Right lobe of liver (tissue), 6 donors: ENCODE results near the gene WDFY4. TPM values are rescaled to one million over a fixed set of nuclear protein-coding genes. Genes with fewer than 3 reads are reported as not detected.

Experiments used
- ATAC-seq, 4 donors: fragments of 200-7000 bp; cut with Tn5 transposase; one replicate each; pipeline ENCODE4 v1.9.1; 2020; ENCODE audit warnings: mild to moderate bottlenecking in 4 of 4, moderate library complexity in 4 of 4
- DNase-seq, 3 donors: peaks; one replicate each; pipeline ENCODE4 v3.0.0-alpha.2; 2020
- H3K27ac ChIP-seq, 3 donors: fragments of 200-600 bp; one replicate each; pipeline ENCODE4 v1.8.0; 2022
- H3K27me3 ChIP-seq, 2 donors: fragments of 200-600 bp; one replicate each; pipeline ENCODE4 v1.8.0; 2022
- H3K36me3 ChIP-seq, 4 donors: fragments of 200-600 bp; sonication (generic) in 1 of 4; one replicate each; pipeline versions ENCODE4 v1.5.1 to v1.8.0; 2017 to 2022; ENCODE audit warnings: control low read depth in 1 of 4
- H3K4me1 ChIP-seq, 4 donors: fragments of 200-600 bp; sonication (generic) in 1 of 4; one replicate each; pipeline versions ENCODE4 v1.5.1 to v1.8.0; 2017 to 2022; ENCODE audit warnings: control low read depth in 1 of 4
- H3K4me3 ChIP-seq, 3 donors: fragments of 200-600 bp; one replicate each; pipeline ENCODE4 v1.8.0; 2022
- H3K9me3 ChIP-seq, 4 donors: fragments of 200-600 bp; sonication (generic) in 1 of 4; one replicate each; pipeline versions ENCODE4 v1.5.1 to v1.8.0; 2017 to 2022; ENCODE audit warnings: control low read depth in 1 of 4
- POLR2A ChIP-seq: fragments of 450-650 bp; IDR thresholded peaks from one replicate; pipeline ENCODE4 v1.6.1; 2017; ENCODE audit warnings: antibody characterized with exemption, mild to moderate bottlenecking
- WGBS: methylation state at CpG from one replicate; pipeline ENCODE4 v1.1.6; 2018; ENCODE audit warnings: low coverage, low lambda C conversion rate; ENCODE audit not compliant: insufficient coverage; ENCODE audit errors: missing lambda C conversion rate; 5-methylcytosine and 5-hydroxymethylcytosine counted together
- intact Hi-C, 2 donors: fragments of 100-400 bp; cut with DNase I; formaldehyde crosslinking; loops; one replicate each; pipeline versions ENCODE4 v1.11.2 to v1.14.1; 2022
- total RNA-seq, 6 experiments: library from RNA; depleted of rRNA in 2 of 6; stranded (reverse); fragments of >200 nt in 2 of 6; fragmentation: NEBNext Ultra II Directional in 3 of 6; extraction: Animal tissue kit (Norgen Biotek cat#: 25700) in 3 of 6; gene quantifications; one replicate each; pipeline versions ENCODE4 v1.1.0 to v1.2.4, GENCODE V29; 2016 to 2023
- TF ChIP-seq, protein P1 (sequence below), 4 donors: fragments of 200-600 bp in 3 of 4; fragments of 450-650 bp in 1 of 4; IDR thresholded peaks; one replicate each; pipeline versions ENCODE4 v1.5.1 to v1.8.0; 2016 to 2022; ENCODE audit warnings: antibody characterized with exemption in 4 of 4, mild to moderate bottlenecking in 2 of 4
- donor health status: DM: no; HTN: yes; CAD: no.
- donor health status: DM: no; HTN: no; CAD: no.
- donor health status: DM: no; HTN: no; CAD: no.
- donor health status: DM: no; HTN: yes; CAD: no.
- donor health status: DM: no; HTN: yes; CAD: no.

The WDFY4 gene
- total RNA-seq, 6 experiments from 2014 or later = 1.4 to 4.1 (median 1.9) TPM

DNA sequence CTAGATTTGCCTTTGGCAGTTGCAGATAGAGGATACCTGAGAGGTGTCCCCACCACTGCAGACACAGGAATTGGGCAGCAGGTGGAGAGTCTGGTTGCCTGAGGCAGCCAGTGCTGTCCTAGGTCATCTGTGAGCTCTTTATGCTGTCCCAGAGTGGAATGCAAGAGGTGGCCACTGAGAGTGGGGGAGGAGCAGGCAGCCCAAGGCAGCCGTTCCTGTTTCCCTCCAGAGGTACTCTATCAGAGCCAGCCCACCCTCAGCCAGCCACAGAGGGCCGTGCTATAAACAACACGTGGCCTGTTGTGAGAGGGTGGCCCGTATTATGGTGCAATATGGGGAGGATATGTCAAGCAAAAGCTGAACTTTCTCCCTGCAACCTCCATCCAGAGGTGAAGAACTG is 246.5 kb downstream of the WDFY4 start:
- 35% methylated on average over 4 of the region's 4 CpGs for WGBS
- no peak for TF ChIP-seq POLR2A
- TF ChIP-seq, protein P1, sequence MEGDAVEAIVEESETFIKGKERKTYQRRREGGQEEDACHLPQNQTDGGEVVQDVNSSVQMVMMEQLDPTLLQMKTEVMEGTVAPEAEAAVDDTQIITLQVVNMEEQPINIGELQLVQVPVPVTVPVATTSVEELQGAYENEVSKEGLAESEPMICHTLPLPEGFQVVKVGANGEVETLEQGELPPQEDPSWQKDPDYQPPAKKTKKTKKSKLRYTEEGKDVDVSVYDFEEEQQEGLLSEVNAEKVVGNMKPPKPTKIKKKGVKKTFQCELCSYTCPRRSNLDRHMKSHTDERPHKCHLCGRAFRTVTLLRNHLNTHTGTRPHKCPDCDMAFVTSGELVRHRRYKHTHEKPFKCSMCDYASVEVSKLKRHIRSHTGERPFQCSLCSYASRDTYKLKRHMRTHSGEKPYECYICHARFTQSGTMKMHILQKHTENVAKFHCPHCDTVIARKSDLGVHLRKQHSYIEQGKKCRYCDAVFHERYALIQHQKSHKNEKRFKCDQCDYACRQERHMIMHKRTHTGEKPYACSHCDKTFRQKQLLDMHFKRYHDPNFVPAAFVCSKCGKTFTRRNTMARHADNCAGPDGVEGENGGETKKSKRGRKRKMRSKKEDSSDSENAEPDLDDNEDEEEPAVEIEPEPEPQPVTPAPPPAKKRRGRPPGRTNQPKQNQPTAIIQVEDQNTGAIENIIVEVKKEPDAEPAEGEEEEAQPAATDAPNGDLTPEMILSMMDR (IDR thresholded peaks at IDR 0.05) = no peak
- Histone ChIP-seq H3K36me3 (no peaks in the 10 kb centered on the region), H3K27ac (no peak overlapping the region), H3K27me3 (no peaks in the 10 kb centered on the region), H3K4me1 (no peaks in the 10 kb centered on the region), H3K4me3 (no peak overlapping the region), H3K9me3 (no peaks in the 10 kb centered on the region)
- intact Hi-C loops = no loop called here
- ATAC-seq (no peak), DNase-seq (no peak)

GRCh38 chr10:48932831-48933664 is 248.4 kb downstream of the WDFY4 start:
- Histone ChIP-seq H3K4me1 (no peaks in the 10 kb centered on the region), H3K27ac (no peak overlapping the region), H3K4me3 (no peak overlapping the region), H3K9me3 (no peaks in the 10 kb centered on the region), H3K27me3 (no peaks in the 10 kb centered on the region), H3K36me3 (no peaks in the 10 kb centered on the region)
- intact Hi-C loops = no loop called here
- ATAC-seq (no peak), DNase-seq (no peak)
- no peak for TF ChIP-seq POLR2A
- TF ChIP-seq, protein P1 (IDR thresholded peaks at IDR 0.05) = no peak
- WGBS = 77% methylated on average over 5 of the region's 7 CpGs

DNA sequence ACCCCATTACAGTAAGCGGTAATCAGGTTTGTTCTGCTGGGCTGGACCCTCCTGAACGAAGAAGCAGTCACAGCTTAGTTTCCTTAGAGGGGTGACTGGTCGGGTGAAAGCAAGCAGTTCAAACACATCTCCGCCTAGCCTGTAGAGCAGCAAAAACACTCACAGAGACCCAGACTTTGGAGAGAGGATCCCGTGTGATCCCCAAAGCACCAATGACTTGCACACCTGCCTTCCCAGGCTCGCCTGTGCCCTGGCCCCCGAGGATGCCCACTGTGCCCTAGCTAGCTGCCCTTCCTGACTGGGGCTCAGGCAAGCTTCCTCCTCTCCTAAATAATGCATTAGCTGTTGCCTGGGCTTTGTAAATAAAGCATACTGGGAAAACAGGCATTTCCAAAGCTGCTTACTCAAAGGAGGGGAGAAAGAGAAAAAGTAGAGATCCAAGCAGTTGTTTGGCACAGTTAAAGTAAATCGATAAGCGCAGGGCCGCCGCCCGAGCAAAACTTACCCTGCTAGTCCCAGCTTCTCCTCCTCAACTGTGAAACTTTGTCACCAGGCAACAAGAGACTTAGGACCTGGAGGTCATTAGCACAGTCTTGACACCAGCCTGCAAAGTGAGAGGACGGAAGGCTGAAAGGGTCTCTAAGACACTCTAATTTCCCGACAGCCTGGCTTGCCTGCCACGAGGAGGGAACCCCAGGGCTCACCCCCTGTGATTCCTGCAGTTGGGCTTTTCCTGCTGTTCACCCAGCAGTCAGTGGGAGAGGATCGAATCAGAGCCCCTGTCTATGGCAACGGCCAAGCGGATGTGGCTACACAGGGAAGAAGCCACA is 250.2 kb downstream of the WDFY4 start:
- ATAC-seq = peak in 1 of 4 donors; percentile 24
- H3K4me1 ChIP-seq = no peaks in the 10 kb centered on the region
- peak in 1 of 3 donors; percentile 23 for DNase-seq
- intact Hi-C loops = no loop called here
- H3K4me3 ChIP-seq = no peak overlapping the region
- 49% methylated on average over 15 of the region's 18 CpGs for WGBS
- TF ChIP-seq, protein P1 (IDR thresholded peaks at IDR 0.05) = no peak
- no peak for TF ChIP-seq POLR2A
- H3K27me3 ChIP-seq = no peaks in the 10 kb centered on the region
- H3K9me3 ChIP-seq = no peaks in the 10 kb centered on the region
- no peaks in the 10 kb centered on the region for H3K36me3 ChIP-seq
- no peak overlapping the region for H3K27ac ChIP-seq

DNA sequence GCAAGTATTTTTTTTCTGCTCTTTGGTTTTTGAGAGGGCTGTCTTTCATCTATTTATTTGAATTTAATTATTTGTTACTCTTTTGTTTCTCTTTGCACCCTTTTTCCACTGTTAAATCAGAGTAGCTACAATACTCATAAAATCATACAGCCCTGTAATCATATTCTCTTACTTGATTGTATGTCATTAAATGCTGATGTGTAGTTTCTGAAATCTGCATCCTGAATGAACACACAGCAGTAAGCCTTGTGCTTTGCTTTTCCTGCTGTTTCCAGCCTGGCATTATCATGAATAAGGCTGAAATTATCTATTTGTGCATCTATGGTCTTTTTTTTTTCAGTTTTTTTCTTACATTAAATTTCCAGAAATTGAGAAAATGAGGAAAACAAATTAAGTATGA is 250.9 kb downstream of the WDFY4 start:
- no peak for ATAC-seq
- Histone ChIP-seq H3K4me3 (no peak overlapping the region), H3K27me3 (no peaks in the 10 kb centered on the region), H3K4me1 (no peaks in the 10 kb centered on the region), H3K9me3 (no peaks in the 10 kb centered on the region), H3K27ac (no peak overlapping the region), H3K36me3 (no peaks in the 10 kb centered on the region)
- intact Hi-C loops = no loop called here
- TF ChIP-seq POLR2A = no peak
- TF ChIP-seq, protein P1 (IDR thresholded peaks at IDR 0.05) = no peak
- no peak for DNase-seq
